ENCODE measurements around the gene RELA. TPM values are rescaled to one million over a fixed set of nuclear protein-coding genes. Genes with fewer than 3 reads are reported as not detected.
A peak's percentile ranks its signal among the peaks of the same experiment; 100 is the strongest.

RELA gene
- total RNA-seq, 2 donors from 2014 or later, result 58.7 to 68.3 TPM

- H3K4me1 ChIP-seq, result peaks cover 36% of the 10 kb centered on the region
- peak; percentile 50 for DNase-seq
- H3K9ac ChIP-seq (ENCODE audit: low read depth in 2 of 2, low read length in 2 of 2), result peak overlapping the region; percentile 76 to 96
- no peak for TF ChIP-seq CTCF (IDR thresholded peaks at IDR 0.05)
- H3K27ac ChIP-seq, result peak overlapping the region; percentile 98
- peak overlapping the region; percentile 90 for H3K4me3 ChIP-seq
- no peaks in the 10 kb centered on the region for H3K27me3 ChIP-seq
- peaks cover 3% of the 10 kb centered on the region for H3K36me3 ChIP-seq
- intact Hi-C loops (cut with DNase I), result loop anchor here (5.0 kb wide), 1 partner anchor 71 kb away; no protein-coding TSS in a partner anchor
- no peaks in the 10 kb centered on the region for H3K9me3 ChIP-seq
Observed at GRCh38 chr11:65613091-65613928, 49.4 kb downstream of the RELA start.

GRCh38 chr11:65612691-65613090, 50.0 kb downstream of the RELA start:
- H3K36me3 ChIP-seq, result no peaks in the 10 kb centered on the region
- H3K4me1 ChIP-seq, result peaks cover 36% of the 10 kb centered on the region
- TF ChIP-seq CTCF (IDR thresholded peaks at IDR 0.05), result no peak
- H3K27me3 ChIP-seq, result no peaks in the 10 kb centered on the region
- intact Hi-C loops (cut with DNase I), result loop anchor here (5.0 kb wide), 1 partner anchor 70 kb away; no protein-coding TSS in a partner anchor
- peak overlapping the region; percentile 90 for H3K4me3 ChIP-seq
- no peaks in the 10 kb centered on the region for H3K9me3 ChIP-seq
- H3K27ac ChIP-seq, result no peak overlapping the region
- H3K9ac ChIP-seq (ENCODE audit: low read depth in 2 of 2, low read length in 2 of 2), result peak overlapping the region; percentile 76 to 96
- DNase-seq, result no peak

GRCh38 chr11:65611758-65612603, 50.7 kb downstream of the RELA start:
- H3K9ac ChIP-seq (ENCODE audit: low read depth in 2 of 2, low read length in 2 of 2), result peak overlapping the region; percentile 37 to 96
- DNase-seq, result no peak

GRCh38 chr11:65611028-65611757, 51.5 kb downstream of the RELA start:
- Histone ChIP-seq H3K9me3 (no peaks in the 10 kb centered on the region), H3K27me3 (no peaks in the 10 kb centered on the region), H3K27ac (peak overlapping the region; percentile 32), H3K4me3 (peak overlapping the region; percentile 90), H3K9ac (ENCODE audit: low read depth in 2 of 2, low read length in 2 of 2) (peak overlapping the region; percentile 4 to 96), H3K36me3 (no peaks in the 10 kb centered on the region), H3K4me1 (peaks cover 28% of the 10 kb centered on the region)
- DNase-seq, result no peak
- no peak for TF ChIP-seq CTCF (IDR thresholded peaks at IDR 0.05)
- intact Hi-C loops (cut with DNase I), result loop anchor here (5.0 kb wide), 1 partner anchor 69 kb away; no protein-coding TSS in a partner anchor

More at GRCh38 chr11:65611758-65612603, 50.7 kb downstream of the RELA start:
- no peak for TF ChIP-seq CTCF (IDR thresholded peaks at IDR 0.05)
- Histone ChIP-seq H3K9me3 (no peaks in the 10 kb centered on the region), H3K27ac (peak overlapping the region; percentile 31), H3K27me3 (no peaks in the 10 kb centered on the region), H3K4me1 (peaks cover 33% of the 10 kb centered on the region), H3K4me3 (peak overlapping the region; percentile 90), H3K36me3 (no peaks in the 10 kb centered on the region)
- intact Hi-C loops (cut with DNase I), result loop anchor here (5.0 kb wide), 1 partner anchor 70 kb away; no protein-coding TSS in a partner anchor

All from colonic mucosa (tissue), 4 donors.